GM18505 (cell line): Measurements from ENCODE around the gene CXCR6.
A peak's percentile ranks its signal among the peaks of the same experiment; 100 is the strongest.
"Not testable (repeated sequence)": the region's sequence is repeated elsewhere in the genome, so short reads cannot be mapped to it uniquely, and the experiment has no call there.

ENCODE experiments used
- ATAC-seq: cut with Tn5 transposase; IDR thresholded peaks from one replicate; pipeline ENCODE4 v1.9.1; 2021; ENCODE audit not compliant: unreplicated experiment
- POLR2A ChIP-seq: IDR thresholded peaks from 4 replicates; pipeline ENCODE4 v1.6.1; 2011; ENCODE audit warnings: borderline replicate concordance; ENCODE audit not compliant: insufficient read depth, insufficient read length; ENCODE audit errors: extremely low read depth

CXCR6 gene

GRCh38 chr3:45987368-45988291 is 44.4 kb downstream of the CXCR6 start:
- TF ChIP-seq POLR2A, result no peak
- ATAC-seq, result no peak

GRCh38 chr3:45988362-45988761 is 45.1 kb downstream of the CXCR6 start:
- ATAC-seq, result no peak
- no peak for TF ChIP-seq POLR2A

GRCh38 chr3:45988804-45989203 is 45.5 kb downstream of the CXCR6 start:
- no peak for TF ChIP-seq POLR2A

GRCh38 chr3:45990181-45990580 is 46.9 kb downstream of the CXCR6 start:
- no peak for ATAC-seq
- no peak for TF ChIP-seq POLR2A

More at GRCh38 chr3:45988804-45989203, 45.5 kb downstream of the CXCR6 start:
- no peak for ATAC-seq

DNA sequence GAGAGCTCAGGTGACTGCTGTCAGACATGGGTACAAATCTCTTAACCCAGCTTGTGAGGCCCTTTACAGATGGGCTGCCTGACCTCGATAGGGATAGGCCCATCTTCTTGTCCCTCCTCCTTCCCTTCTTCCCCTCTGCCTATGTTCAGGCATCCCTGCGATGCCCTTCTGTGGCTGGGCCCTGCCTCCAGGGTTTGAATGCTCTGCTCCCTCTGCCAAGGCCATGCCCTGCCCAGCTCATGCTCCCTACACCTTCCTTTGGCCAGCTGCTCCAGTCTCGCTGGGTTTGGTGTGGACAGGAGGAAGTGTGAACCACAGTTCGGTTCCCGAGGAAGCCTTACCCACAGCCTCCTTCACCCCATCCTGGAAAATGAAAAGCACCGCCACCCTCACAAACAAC is 48.1 kb downstream of the CXCR6 start:
- TF ChIP-seq POLR2A, result no peak

GRCh38 chr3:45992133-45992729 is 49.0 kb downstream of the CXCR6 start:
- TF ChIP-seq POLR2A, result no peak
- no peak for ATAC-seq

More for the DNA sequence above, 48.1 kb downstream of the CXCR6 start:
- no peak for ATAC-seq

GRCh38 chr3:45992821-45993221 is 49.6 kb downstream of the CXCR6 start:
- TF ChIP-seq POLR2A, result no peak
- ATAC-seq, result no peak

DNA sequence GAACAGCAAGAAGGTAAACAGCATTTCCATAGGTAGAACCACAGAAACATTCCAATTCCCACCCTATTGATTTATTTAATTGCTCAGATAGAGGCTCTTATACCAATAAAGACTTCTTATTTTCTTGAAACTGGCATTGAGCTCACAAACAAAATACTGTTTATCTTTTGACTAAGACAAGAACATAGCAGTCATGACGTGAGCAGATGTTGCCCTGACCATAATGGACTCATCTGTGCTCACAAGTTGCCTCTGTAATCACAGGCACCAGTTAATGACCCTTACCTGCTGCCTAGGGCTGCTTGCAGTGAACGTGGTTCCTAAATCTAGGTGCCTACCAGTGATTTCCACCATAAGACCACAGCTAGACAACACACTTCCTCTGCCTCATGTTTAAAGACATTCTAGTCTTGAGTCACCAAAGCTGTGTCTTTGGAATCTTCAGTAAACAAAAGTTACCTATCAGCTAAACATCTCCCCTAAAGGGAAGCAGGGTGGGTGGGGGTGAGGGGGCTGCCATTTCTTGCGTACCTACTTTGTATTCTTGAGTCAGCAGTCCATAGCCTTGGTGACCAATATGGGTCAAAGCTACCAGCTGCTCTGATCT is 50.3 kb downstream of the CXCR6 start:
- no peak for ATAC-seq
- TF ChIP-seq POLR2A, result no peak

DNA sequence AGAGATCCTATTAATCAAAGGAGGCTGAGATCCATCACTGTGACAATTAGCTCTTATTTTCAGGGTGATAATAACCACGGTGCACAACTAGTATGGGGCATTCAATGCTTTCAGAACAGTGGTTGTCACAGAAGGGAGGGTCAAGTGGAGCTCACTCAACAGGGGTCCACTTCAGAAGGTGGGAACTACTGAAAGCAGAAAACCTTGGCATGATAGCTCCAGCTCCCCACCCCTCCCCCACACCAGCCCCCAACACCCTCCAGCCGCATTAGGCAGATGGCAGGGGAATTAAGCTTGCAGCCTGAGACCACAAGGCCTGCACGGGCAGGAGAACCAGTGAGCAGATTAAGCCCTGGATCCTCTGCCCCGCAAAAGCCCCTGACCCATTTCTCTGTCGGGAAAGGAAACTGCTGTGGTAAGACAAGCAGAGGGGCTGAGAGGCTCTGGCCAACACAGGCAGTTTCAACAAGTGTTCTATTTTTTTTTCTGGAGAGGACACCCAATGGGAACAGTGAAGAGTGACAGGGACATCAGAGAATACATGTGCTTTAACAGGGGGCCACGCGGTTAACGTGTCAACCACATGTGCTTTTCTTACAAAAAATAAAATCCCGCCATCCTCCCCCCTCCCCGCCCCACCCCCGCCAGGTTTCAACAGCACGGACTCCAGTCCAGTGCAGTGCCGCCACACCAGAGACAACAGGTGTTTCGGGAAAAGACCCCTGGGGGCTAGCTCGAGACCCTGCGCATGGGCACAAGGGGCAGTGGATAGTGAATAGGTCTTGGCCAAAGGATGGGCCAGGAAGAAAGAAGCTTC is 51.4 kb downstream of the CXCR6 start:
- no peak for ATAC-seq
- TF ChIP-seq POLR2A, result peak; percentile 6

GRCh38 chr3:45995236-45996192 is 52.2 kb downstream of the CXCR6 start, which contains the start of gene FYCO1:
Gene FYCO1 (minus strand): TSS chr3:45995824. CDS start chr3:45984910, 10,914 bp downstream.
- peak; percentile 76 for TF ChIP-seq POLR2A
- ATAC-seq, result peak; percentile 85

GRCh38 chr3:45997499-45997898 is 54.2 kb downstream of the CXCR6 start:
- ATAC-seq, result not testable (repeated sequence)

DNA sequence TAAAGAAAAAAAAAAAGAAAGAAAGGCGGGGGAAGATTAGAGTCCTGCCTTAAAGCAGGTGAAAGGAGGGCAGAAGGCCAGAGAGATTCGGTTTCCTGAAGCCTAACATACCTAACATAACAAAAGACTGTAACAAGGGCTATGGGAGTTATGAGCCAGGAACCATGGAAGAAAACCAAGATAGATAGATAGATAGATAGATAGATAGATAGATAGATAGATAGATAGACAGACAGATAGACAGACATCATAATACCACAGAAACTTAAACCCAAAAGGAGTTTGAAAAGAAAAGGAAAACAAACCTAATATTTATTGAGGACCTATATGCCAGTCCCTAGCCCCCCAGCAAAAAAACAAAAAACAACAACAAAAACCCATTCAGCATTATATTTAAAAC is 54.7 kb downstream of the CXCR6 start:
- no peak for TF ChIP-seq POLR2A
- no peak for ATAC-seq
